RWPE2 (cell line): ENCODE results near the gene PRDM1.
"Not testable (repeated sequence)": the region's sequence is repeated elsewhere in the genome, so short reads cannot be mapped to it uniquely, and the experiment has no call there.

Experiments used
- ATAC-seq: fragments of 200-7000 bp; cut with Tn5 transposase; 3 replicates; pipeline ENCODE4 v1.9.1; 2021; ENCODE audit warnings: low read depth
- DNase-seq: peaks from one replicate; pipeline ENCODE4 v3.0.0-alpha.2; 2020; ENCODE audit warnings: low spot score
- H3K27ac ChIP-seq: fragments of 450-650 bp; 2 replicates; pipeline ENCODE4 v1.5.1; 2017; ENCODE audit warnings: mild to moderate bottlenecking; ENCODE audit not compliant: poor library complexity, severe bottlenecking
- H3K27me3 ChIP-seq: fragments of 250-450 bp; sonication (Bioruptor Pico); 2 replicates; pipeline ENCODE4 v1.5.1; 2021; ENCODE audit warnings: mild to moderate bottlenecking, moderate library complexity; ENCODE audit not compliant: insufficient read depth, poor library complexity, severe bottlenecking
- H3K36me3 ChIP-seq: fragments of 250-450 bp; sonication (Bioruptor Pico); 2 replicates; pipeline ENCODE4 v1.5.1; 2020; ENCODE audit warnings: low read depth, mild to moderate bottlenecking, moderate library complexity
- H3K4me1 ChIP-seq: fragments of 250-450 bp; sonication (Bioruptor Pico); 2 replicates; pipeline ENCODE4 v1.5.1; 2021; ENCODE audit warnings: mild to moderate bottlenecking, moderate library complexity; ENCODE audit not compliant: insufficient read depth, poor library complexity, severe bottlenecking
- H3K4me3 ChIP-seq: fragments of 250-450 bp; sonication (Bioruptor Pico); 2 replicates; pipeline ENCODE4 v1.5.1; 2021; ENCODE audit warnings: mild to moderate bottlenecking, moderate library complexity; ENCODE audit not compliant: severe bottlenecking
- H3K9me3 ChIP-seq: fragments of 250-450 bp; sonication (Bioruptor Pico); 2 replicates; pipeline ENCODE4 v1.5.1; 2021; ENCODE audit warnings: mild to moderate bottlenecking, moderate library complexity; ENCODE audit not compliant: severe bottlenecking
- TF ChIP-seq, protein P1 (sequence below): fragments of 450-650 bp; IDR thresholded peaks from one replicate; pipeline ENCODE4 v1.5.1; 2017; ENCODE audit warnings: mild to moderate bottlenecking, moderate library complexity; ENCODE audit not compliant: poor library complexity, severe bottlenecking

The PRDM1 gene

GRCh38 chr6:106147476-106147875, 61.3 kb downstream of the PRDM1 start:
- TF ChIP-seq, protein P1, sequence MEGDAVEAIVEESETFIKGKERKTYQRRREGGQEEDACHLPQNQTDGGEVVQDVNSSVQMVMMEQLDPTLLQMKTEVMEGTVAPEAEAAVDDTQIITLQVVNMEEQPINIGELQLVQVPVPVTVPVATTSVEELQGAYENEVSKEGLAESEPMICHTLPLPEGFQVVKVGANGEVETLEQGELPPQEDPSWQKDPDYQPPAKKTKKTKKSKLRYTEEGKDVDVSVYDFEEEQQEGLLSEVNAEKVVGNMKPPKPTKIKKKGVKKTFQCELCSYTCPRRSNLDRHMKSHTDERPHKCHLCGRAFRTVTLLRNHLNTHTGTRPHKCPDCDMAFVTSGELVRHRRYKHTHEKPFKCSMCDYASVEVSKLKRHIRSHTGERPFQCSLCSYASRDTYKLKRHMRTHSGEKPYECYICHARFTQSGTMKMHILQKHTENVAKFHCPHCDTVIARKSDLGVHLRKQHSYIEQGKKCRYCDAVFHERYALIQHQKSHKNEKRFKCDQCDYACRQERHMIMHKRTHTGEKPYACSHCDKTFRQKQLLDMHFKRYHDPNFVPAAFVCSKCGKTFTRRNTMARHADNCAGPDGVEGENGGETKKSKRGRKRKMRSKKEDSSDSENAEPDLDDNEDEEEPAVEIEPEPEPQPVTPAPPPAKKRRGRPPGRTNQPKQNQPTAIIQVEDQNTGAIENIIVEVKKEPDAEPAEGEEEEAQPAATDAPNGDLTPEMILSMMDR, result no peak
- H3K27ac ChIP-seq, result no peak overlapping the region
- H3K4me1 ChIP-seq, result no peaks in the 10 kb centered on the region

GRCh38 chr6:106149472-106150069, 63.4 kb downstream of the PRDM1 start:
- no peaks in the 10 kb centered on the region for H3K36me3 ChIP-seq
- no peaks in the 10 kb centered on the region for H3K27me3 ChIP-seq
- H3K9me3 ChIP-seq, result no peaks in the 10 kb centered on the region
- TF ChIP-seq, protein P1, result no peak
- no peak for DNase-seq
- H3K4me3 ChIP-seq, result no peak overlapping the region
- no peak for ATAC-seq
- H3K27ac ChIP-seq, result no peak overlapping the region
- H3K4me1 ChIP-seq, result no peaks in the 10 kb centered on the region

More at GRCh38 chr6:106147476-106147875, 61.3 kb downstream of the PRDM1 start:
- Histone ChIP-seq H3K36me3 (no peaks in the 10 kb centered on the region), H3K4me3 (no peak overlapping the region), H3K9me3 (no peaks in the 10 kb centered on the region), H3K27me3 (no peaks in the 10 kb centered on the region)
- DNase-seq, result no peak
- no peak for ATAC-seq

- H3K36me3 ChIP-seq, H3K4me3 ChIP-seq, ATAC-seq, DNase-seq, H3K27me3 ChIP-seq, H3K27ac ChIP-seq, H3K4me1 ChIP-seq, H3K9me3 ChIP-seq: not testable (repeated sequence)
Measured at GRCh38 chr6:106152476-106152875, 66.3 kb downstream of the PRDM1 start.

DNA sequence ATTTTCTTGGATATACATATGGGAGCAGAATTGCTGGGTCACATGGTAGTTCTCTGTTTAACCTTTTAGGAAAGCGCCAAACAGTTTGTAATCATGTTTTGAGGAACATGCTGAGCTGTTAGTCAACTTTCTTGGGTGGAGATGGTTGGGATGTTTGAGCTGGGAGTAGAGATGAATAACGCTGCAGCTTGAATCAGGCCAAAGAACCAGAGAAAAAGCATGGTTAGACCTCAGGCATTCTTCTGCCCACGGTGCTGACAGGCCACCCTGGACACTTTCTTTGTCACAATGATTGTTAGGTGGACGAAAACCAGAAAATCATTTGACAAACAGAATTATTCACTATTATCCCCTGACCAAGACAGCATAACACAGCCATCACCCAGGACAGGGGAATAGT, 66.8 kb downstream of the PRDM1 start:
- no peak for ATAC-seq
- Histone ChIP-seq H3K9me3 (no peaks in the 10 kb centered on the region), H3K4me1 (no peaks in the 10 kb centered on the region), H3K36me3 (no peaks in the 10 kb centered on the region), H3K4me3 (no peak overlapping the region), H3K27me3 (no peaks in the 10 kb centered on the region), H3K27ac (no peak overlapping the region)
- TF ChIP-seq, protein P1, result no peak
- DNase-seq, result no peak

DNA sequence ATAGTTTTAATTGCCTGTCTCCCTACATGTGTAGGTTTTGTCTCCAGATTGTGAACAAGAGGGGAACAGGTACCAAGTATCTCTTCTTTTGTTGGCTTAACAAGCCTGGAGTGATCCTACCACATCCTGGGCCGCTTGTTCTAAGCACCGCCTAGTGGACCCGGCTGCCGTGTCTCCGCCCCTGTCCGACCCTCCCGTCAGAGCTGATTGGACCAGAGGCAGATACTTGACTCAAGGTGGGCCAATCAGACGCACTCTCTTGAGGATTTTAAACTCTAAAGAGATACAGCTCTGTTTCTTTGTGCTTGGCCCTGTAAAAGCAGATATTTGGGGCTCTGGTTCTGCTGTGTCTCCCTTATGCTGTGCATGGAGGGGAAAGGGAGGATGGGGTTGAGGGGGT, 68.2 kb downstream of the PRDM1 start:
- Histone ChIP-seq H3K4me3 (no peak overlapping the region), H3K9me3 (no peaks in the 10 kb centered on the region), H3K36me3 (no peaks in the 10 kb centered on the region), H3K27me3 (no peaks in the 10 kb centered on the region), H3K27ac (no peak overlapping the region), H3K4me1 (peaks cover 6% of the 10 kb centered on the region)
- DNase-seq, result no peak
- TF ChIP-seq, protein P1, result no peak
- ATAC-seq, result no peak
